CD4-positive, alpha-beta T cell (primary cell): Measurements from ENCODE around the gene TBXT. TPM values are rescaled to one million over a fixed set of nuclear protein-coding genes. Genes with fewer than 3 reads are reported as not detected.

ENCODE experiments used
- ATAC-seq: fragments of 200-7000 bp; cut with Tn5 transposase; one replicate; pipeline ENCODE4 v1.10.0; 2022; ENCODE audit warnings: mild to moderate bottlenecking; ENCODE audit not compliant: poor library complexity
- CTCF ChIA-PET: fragments of 350-600 bp; sonication (Branson Sonifier 250); formaldehyde crosslinking; loops from one replicate; lab custom pipeline; 2021; ENCODE audit warnings: antibody characterized with exemption, inconsistent platforms; lab: Charles Lee
- POLR2A ChIA-PET: fragments of 350-600 bp; sonication (Branson Sonifier 250); formaldehyde crosslinking; loops from one replicate; lab custom pipeline; 2021; ENCODE audit warnings: antibody characterized with exemption, inconsistent platforms; lab: Charles Lee
- DNase-seq, 14 experiments: peaks; one replicate each; pipeline ENCODE4 v3.0.0-alpha.2; 2013 to 2020; ENCODE audit warnings: mixed read lengths in 2 of 14
- H3K27ac ChIP-seq, 2 donors: one replicate each; pipeline versions ENCODE4 v1.5.1 to v1.7.0; 2013; ENCODE audit warnings: low read length in 2 of 2, low read depth in 1 of 2, mild to moderate bottlenecking in 1 of 2
- H3K27me3 ChIP-seq, 2 experiments: 1 replicate in 1 of 2; 2 replicates in 1 of 2; pipeline versions ENCODE4 v1.6.1 to v1.7.0; 2013; ENCODE audit warnings: low read length in 2 of 2, control low read depth in 1 of 2, mild to moderate bottlenecking in 1 of 2, moderate library complexity in 1 of 2; ENCODE audit not compliant: insufficient read depth in 2 of 2, control insufficient read depth in 1 of 2
- H3K36me3 ChIP-seq: one replicate; pipeline ENCODE4 v1.6.1; 2013; ENCODE audit warnings: low read length, control low read depth; ENCODE audit not compliant: insufficient read depth
- H3K4me1 ChIP-seq: one replicate; pipeline ENCODE4 v1.6.1; 2013; ENCODE audit warnings: low read length, control low read depth; ENCODE audit not compliant: insufficient read depth
- H3K4me3 ChIP-seq: one replicate; pipeline ENCODE4 v1.5.1; 2013; ENCODE audit warnings: mild to moderate bottlenecking, low read length, moderate library complexity
- H3K9me3 ChIP-seq, 2 experiments: 1 replicate in 1 of 2; 2 replicates in 1 of 2; pipeline versions ENCODE4 v1.6.1 to v1.7.0; 2013; ENCODE audit warnings: low read length in 2 of 2, mild to moderate bottlenecking in 2 of 2, control low read depth in 1 of 2, moderate library complexity in 1 of 2; ENCODE audit not compliant: control insufficient read depth in 1 of 2, insufficient read depth in 1 of 2
- H3K27ac Mint-ChIP-seq: one replicate; pipeline ENCODE4 v1.8.0; 2020; ENCODE audit warnings: mixed read lengths
- H3K27me3 Mint-ChIP-seq: one replicate; pipeline ENCODE4 v1.8.0; 2021; ENCODE audit warnings: mixed read lengths
- H3K36me3 Mint-ChIP-seq: one replicate; pipeline ENCODE4 v1.8.0; 2021; ENCODE audit warnings: low read depth, mixed read lengths
- H3K4me1 Mint-ChIP-seq: one replicate; pipeline ENCODE4 v1.8.0; 2021; ENCODE audit warnings: low read depth, mixed read lengths
- H3K4me3 Mint-ChIP-seq: one replicate; pipeline ENCODE4 v1.8.0; 2020; ENCODE audit warnings: mild to moderate bottlenecking, mixed read lengths
- H3K9me3 Mint-ChIP-seq: one replicate; pipeline ENCODE4 v1.8.0; 2020; ENCODE audit warnings: mixed read lengths
- CTCF ChIP-seq: fragments of 200-600 bp; IDR thresholded peaks from one replicate; pipeline ENCODE4 v1.8.0; 2022; ENCODE audit warnings: antibody characterized with exemption, mild to moderate bottlenecking
- intact Hi-C, 2 experiments: fragments of 100-400 bp; cut with DNase I in 1 of 2; cut with micrococcal nuclease in 1 of 2; formaldehyde crosslinking; loops; one replicate each; pipeline versions ENCODE4 v1.15.1 to v1.9.0; 2023 to 2025; cut with DNase I, micrococcal nuclease
- polyA plus RNA-seq, 2 donors: library from polyadenylated mRNA; unstranded; fragments of 120-200 nt; gene quantifications; one replicate each; pipeline ENCODE4 v1.2.1, GENCODE V29; 2013
- total RNA-seq, 174 experiments: library from RNA in 2 of 174; stranded (reverse) in 2 of 174; gene quantifications; one replicate each; pipeline ENCODE4 v1.2.3 and lab custom pipeline; 2021 to 2026

The TBXT gene
- total RNA-seq (not detected), total RNA-seq (lab: John Stamatoyannopoulos, UW) (0 to 0.34 (median 0) reads per million in 172 experiments)
- polyA plus RNA-seq (2013, experiment 1 of 2), result not detected
- not detected for polyA plus RNA-seq (2013, experiment 2 of 2)

- Mint-ChIP-seq H3K4me3 (peak within 1 kb of the TSS; percentile 30), H3K27ac (no peak within 1 kb of the TSS), H3K27me3 (peaks cover 44% of the 10 kb centered on the region), H3K36me3 (no peaks in the 10 kb centered on the region), H3K9me3 (no peaks in the 10 kb centered on the region), H3K4me1 (no peaks in the 10 kb centered on the region)
- Histone ChIP-seq H3K36me3 (no peaks in the 10 kb centered on the region), H3K4me3 (no peak within 1 kb of the TSS), H3K9me3 (peaks cover 0 to 30% of the 10 kb centered on the region in 2 experiments), H3K27me3 (peaks cover 57 to 87% of the 10 kb centered on the region in 2 experiments), H3K4me1 (peaks cover 36% of the 10 kb centered on the region), H3K27ac (no peak within 1 kb of the TSS)
- ChIA-PET POLR2A (no interaction called here), CTCF (no interaction called here)
- TF ChIP-seq CTCF, result no peak
- ATAC-seq, result no peak
- intact Hi-C loops, result no loop called here
- DNase-seq, result peak in 1 of 14 experiments; percentile 17
Measured at GRCh38 chr6:166167801-166168615, at the start of gene TBXT. Gene TBXT, minus strand, starts transcription at chr6:166167851. Its CDS starts 260 bp downstream, at chr6:166167591.

DNA sequence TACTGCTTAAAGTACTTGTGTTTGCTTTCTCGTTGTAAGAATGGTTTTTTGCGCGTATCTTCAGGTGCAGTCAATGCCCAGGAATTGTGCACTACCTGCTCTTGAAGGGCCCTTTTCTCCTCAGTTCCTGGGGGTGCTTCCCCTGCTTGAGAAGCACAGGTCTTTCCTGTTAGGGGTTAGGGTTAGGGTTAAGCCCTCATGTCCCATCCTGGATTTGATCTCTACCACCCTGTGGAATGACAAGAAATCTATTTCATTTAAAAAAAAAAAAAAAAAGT is 39.6 kb upstream of the TBXT start:
- H3K27ac Mint-ChIP-seq, result no peak overlapping the region
- peaks cover 8% of the 10 kb centered on the region for H3K9me3 Mint-ChIP-seq
- no peak for DNase-seq
- H3K4me1 ChIP-seq, result no peaks in the 10 kb centered on the region
- H3K4me3 ChIP-seq, result no peak overlapping the region
- H3K4me1 Mint-ChIP-seq, result no peaks in the 10 kb centered on the region
- intact Hi-C loops, result no loop called here
- no peak overlapping the region for H3K4me3 Mint-ChIP-seq
- H3K27me3 Mint-ChIP-seq, result peaks cover 34% of the 10 kb centered on the region
- ChIA-PET POLR2A (no interaction called here), CTCF (no interaction called here)
- no peaks in the 10 kb centered on the region for H3K36me3 ChIP-seq
- H3K9me3 ChIP-seq, result no peaks in the 10 kb centered on the region
- H3K27ac ChIP-seq, result no peak overlapping the region
- H3K27me3 ChIP-seq, result peaks cover 3 to 8% of the 10 kb centered on the region in 2 experiments
- TF ChIP-seq CTCF, result no peak
- no peak for ATAC-seq
- no peaks in the 10 kb centered on the region for H3K36me3 Mint-ChIP-seq

- intact Hi-C loops, result no loop called here
- POLR2A ChIA-PET, result no interaction called here
- Mint-ChIP-seq H3K27me3 (peaks cover 29% of the 10 kb centered on the region), H3K4me3 (no peak overlapping the region), H3K27ac (no peak overlapping the region), H3K9me3 (peaks cover 5% of the 10 kb centered on the region), H3K4me1 (no peaks in the 10 kb centered on the region), H3K36me3 (no peaks in the 10 kb centered on the region)
- no peaks in the 10 kb centered on the region for H3K36me3 ChIP-seq
- H3K4me3 ChIP-seq, result no peak overlapping the region
- H3K4me1 ChIP-seq, result no peaks in the 10 kb centered on the region
- TF ChIP-seq CTCF, result no peak
- H3K27me3 ChIP-seq, result peaks cover 3 to 10% of the 10 kb centered on the region in 2 experiments
- no peak overlapping the region for H3K27ac ChIP-seq
- CTCF ChIA-PET, result no interaction called here
- H3K9me3 ChIP-seq, result no peaks in the 10 kb centered on the region
- DNase-seq (no peak), ATAC-seq (no peak)
Measured at GRCh38 chr6:166206510-166207283, 39.0 kb upstream of the TBXT start.
